Progenitor cell of endocrine pancreas (in vitro differentiated cells): Measurements from ENCODE around the gene ZFP91. TPM values are rescaled to one million over a fixed set of nuclear protein-coding genes. Genes with fewer than 3 reads are reported as not detected.

Experiments
- DNase-seq: peaks from one replicate; pipeline ENCODE4 v3.0.0; 2021; ENCODE audit warnings: low spot score; ENCODE audit not compliant: unreplicated experiment
- H3K27ac Mint-ChIP-seq: 2 replicates; pipeline ENCODE4 v1.8.0; 2021; ENCODE audit warnings: mild to moderate bottlenecking, moderate library complexity, mixed read lengths
- H3K27me3 Mint-ChIP-seq: 2 replicates; pipeline ENCODE4 v1.8.0; 2021; ENCODE audit warnings: mixed read lengths
- H3K36me3 Mint-ChIP-seq: 2 replicates; pipeline ENCODE4 v1.8.0; 2022; ENCODE audit warnings: mixed read lengths; ENCODE audit not compliant: insufficient read depth
- H3K4me1 Mint-ChIP-seq: 2 replicates; pipeline ENCODE4 v1.8.0; 2021; ENCODE audit warnings: low read depth, mixed read lengths
- H3K4me3 Mint-ChIP-seq: 2 replicates; pipeline ENCODE4 v1.8.0; 2021; ENCODE audit warnings: low read depth, mild to moderate bottlenecking, moderate library complexity, mixed read lengths
- H3K9me3 Mint-ChIP-seq: 2 replicates; pipeline ENCODE4 v1.8.0; 2021; ENCODE audit warnings: low read depth, mixed read lengths
- CTCF ChIP-seq: fragments of 200-600 bp; sonication (generic); IDR thresholded peaks from one replicate; pipeline ENCODE4 v1.5.0; 2021; ENCODE audit warnings: antibody characterized with exemption, mild to moderate bottlenecking; ENCODE audit not compliant: unreplicated experiment
- long read RNA-seq: library from polyadenylated mRNA; unstranded; transcript quantifications from one replicate; pipeline ENCODE4 v2.0.0, GENCODE V29; 2020
- total RNA-seq: library from RNA; stranded (reverse); gene quantifications from 2 replicates; pipeline ENCODE4 v1.2.1, GENCODE V29; 2021

The ZFP91 gene
- total RNA-seq, result 48.3 and 51.2 TPM in 2 replicates
- long read RNA-seq, full-length matches to known transcripts, result 1 of 2 reads
- long read RNA-seq, partial matches to known transcripts, result 1 of 2 reads
- long read RNA-seq, other reads (novel, unspliced or antisense), result 0 of 2 reads

GRCh38 chr11:58578635-58579191, at the start of gene ZFP91:
Gene ZFP91 (plus strand): TSS chr11:58579063. CDS start chr11:58579282, 219 bp downstream.
- Mint-ChIP-seq H3K27ac (peak within 1 kb of the TSS; percentile 100), H3K9me3 (no peaks in the 10 kb centered on the region), H3K4me1 (peaks cover 32% of the 10 kb centered on the region), H3K27me3 (no peaks in the 10 kb centered on the region), H3K4me3 (peak within 1 kb of the TSS; percentile 99), H3K36me3 (no peaks in the 10 kb centered on the region)
- TF ChIP-seq CTCF, result no peak
- peak; percentile 94 for DNase-seq

- no peaks in the 10 kb centered on the region for H3K27me3 Mint-ChIP-seq
- H3K4me3 Mint-ChIP-seq, result no peak overlapping the region
- peaks cover 24% of the 10 kb centered on the region for H3K36me3 Mint-ChIP-seq
- H3K27ac Mint-ChIP-seq, result no peak overlapping the region
- peaks cover 14% of the 10 kb centered on the region for H3K9me3 Mint-ChIP-seq
- no peak for TF ChIP-seq CTCF
- no peaks in the 10 kb centered on the region for H3K4me1 Mint-ChIP-seq
- no peak for DNase-seq
Measured at GRCh38 chr11:58530236-58530635, 48.6 kb upstream of the ZFP91 start.

- H3K36me3 Mint-ChIP-seq, result peaks cover 34% of the 10 kb centered on the region
- no peak for DNase-seq
- H3K9me3 Mint-ChIP-seq, result peaks cover 25% of the 10 kb centered on the region
- TF ChIP-seq CTCF, result no peak
- no peak overlapping the region for H3K27ac Mint-ChIP-seq
- H3K4me1 Mint-ChIP-seq, result no peaks in the 10 kb centered on the region
- no peak overlapping the region for H3K4me3 Mint-ChIP-seq
- no peaks in the 10 kb centered on the region for H3K27me3 Mint-ChIP-seq
Measured at GRCh38 chr11:58531865-58532341, 47.0 kb upstream of the ZFP91 start.

GRCh38 chr11:58546841-58547240, 32.0 kb upstream of the ZFP91 start:
- peaks cover 2% of the 10 kb centered on the region for H3K4me1 Mint-ChIP-seq
- TF ChIP-seq CTCF, result no peak
- H3K27me3 Mint-ChIP-seq, result no peaks in the 10 kb centered on the region
- H3K9me3 Mint-ChIP-seq, result no peaks in the 10 kb centered on the region
- DNase-seq, result no peak
- no peak overlapping the region for H3K27ac Mint-ChIP-seq
- H3K4me3 Mint-ChIP-seq, result no peak overlapping the region
- peaks cover 19% of the 10 kb centered on the region for H3K36me3 Mint-ChIP-seq

GRCh38 chr11:58549644-58550043, 29.2 kb upstream of the ZFP91 start:
- Mint-ChIP-seq H3K36me3 (peaks cover 26% of the 10 kb centered on the region), H3K27ac (no peak overlapping the region), H3K9me3 (no peaks in the 10 kb centered on the region), H3K4me1 (peaks cover 2% of the 10 kb centered on the region), H3K4me3 (no peak overlapping the region), H3K27me3 (no peaks in the 10 kb centered on the region)
- no peak for DNase-seq
- TF ChIP-seq CTCF, result no peak
